GM18511 (cell line): ENCODE measurements around the gene USP17L10.
"Not testable (repeated sequence)": the region's sequence is repeated elsewhere in the genome, so short reads cannot be mapped to it uniquely, and the experiment has no call there.

Experiments used
- ATAC-seq: cut with Tn5 transposase; IDR thresholded peaks from one replicate; pipeline ENCODE4 v1.9.1; 2021; ENCODE audit warnings: mild to moderate bottlenecking, moderate library complexity; ENCODE audit not compliant: unreplicated experiment

Gene USP17L10, protein sequence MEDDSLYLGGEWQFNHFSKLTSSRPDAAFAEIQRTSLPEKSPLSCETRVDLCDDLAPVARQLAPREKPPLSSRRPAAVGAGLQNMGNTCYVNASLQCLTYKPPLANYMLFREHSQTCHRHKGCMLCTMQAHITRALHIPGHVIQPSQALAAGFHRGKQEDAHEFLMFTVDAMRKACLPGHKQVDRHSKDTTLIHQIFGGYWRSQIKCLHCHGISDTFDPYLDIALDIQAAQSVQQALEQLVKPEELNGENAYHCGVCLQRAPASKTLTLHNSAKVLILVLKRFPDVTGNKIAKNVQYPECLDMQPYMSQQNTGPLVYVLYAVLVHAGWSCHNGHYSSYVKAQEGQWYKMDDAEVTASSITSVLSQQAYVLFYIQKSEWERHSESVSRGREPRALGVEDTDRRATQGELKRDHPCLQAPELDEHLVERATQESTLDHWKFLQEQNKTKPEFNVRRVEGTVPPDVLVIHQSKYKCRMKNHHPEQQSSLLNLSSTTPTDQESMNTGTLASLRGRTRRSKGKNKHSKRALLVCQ

DNA sequence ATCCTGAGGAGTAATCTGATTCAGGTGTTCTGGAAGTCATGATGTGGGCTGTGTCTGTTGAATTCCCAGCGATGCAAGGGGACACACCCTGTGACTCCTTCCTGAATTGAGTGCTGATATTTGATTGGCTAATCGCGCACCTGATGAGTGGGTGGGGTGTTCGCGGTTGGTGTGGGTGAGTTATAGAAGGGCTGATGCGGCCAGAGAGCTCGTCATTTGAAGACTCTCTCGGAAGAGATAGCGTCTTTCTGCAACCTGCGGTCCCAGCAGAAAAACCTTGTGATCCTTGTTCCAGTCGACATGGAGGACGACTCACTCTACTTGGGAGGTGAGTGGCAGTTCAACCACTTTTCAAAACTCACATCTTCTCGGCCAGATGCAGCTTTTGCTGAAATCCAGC is at the start of gene USP17L10:
TSS of gene USP17L10 (plus strand) at position 301 of the 400 bp plus-strand sequence. CDS start at position 301, 0 bp downstream.
- ATAC-seq = not testable (repeated sequence)

GRCh38 chr4:9165990-9166389 is 44.5 kb upstream of the USP17L10 start:
- ATAC-seq = not testable (repeated sequence)

DNA sequence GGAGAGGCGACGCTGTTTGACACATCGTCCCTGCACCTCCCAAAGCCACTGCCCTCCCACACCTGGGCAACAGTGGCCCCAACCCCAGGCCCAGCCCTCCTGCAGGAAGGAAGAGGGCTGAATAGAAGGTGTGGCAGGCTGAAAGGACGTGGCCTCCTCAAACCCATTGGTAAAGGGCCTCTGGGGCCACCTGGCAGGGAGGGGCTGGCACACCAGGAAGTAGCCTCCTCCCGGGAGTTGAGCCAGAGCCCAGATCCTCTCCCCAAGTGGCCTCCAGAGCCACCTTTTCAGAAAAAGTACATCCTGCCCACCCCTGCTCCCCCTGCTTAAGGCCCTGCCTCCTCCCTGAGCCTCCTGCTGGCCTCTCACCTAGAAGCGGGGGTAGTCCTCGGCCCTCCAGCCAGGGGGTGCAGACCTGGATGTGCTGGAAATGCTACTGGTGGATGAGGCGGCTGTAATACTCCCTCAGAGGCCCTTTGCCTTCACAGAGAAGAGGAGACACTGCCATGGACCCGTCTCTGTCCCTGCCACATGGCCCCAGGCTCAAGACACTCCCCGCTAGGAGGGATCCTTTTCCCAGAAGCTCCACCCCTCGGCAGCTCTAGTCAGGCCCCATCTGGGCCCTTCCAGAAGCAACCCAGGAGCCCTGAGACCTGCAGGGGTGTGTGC is 40.5 kb upstream of the USP17L10 start, which contains the start of gene FAM90A26:
TSS of gene FAM90A26 (plus strand) at position 619 of the 669 bp plus-strand sequence. CDS start 2,764 bp downstream, outside the sequence.
- not testable (repeated sequence) for ATAC-seq

GRCh38 chr4:9214701-9215100 is 4.2 kb downstream of the USP17L10 start:
- ATAC-seq = not testable (repeated sequence)

GRCh38 chr4:9215105-9215504 is 4.6 kb downstream of the USP17L10 start, which contains the start of gene USP17L11:
Gene USP17L11 (plus strand): TSS chr4:9215405. CDS start chr4:9215405, 0 bp downstream.
- not testable (repeated sequence) for ATAC-seq

DNA sequence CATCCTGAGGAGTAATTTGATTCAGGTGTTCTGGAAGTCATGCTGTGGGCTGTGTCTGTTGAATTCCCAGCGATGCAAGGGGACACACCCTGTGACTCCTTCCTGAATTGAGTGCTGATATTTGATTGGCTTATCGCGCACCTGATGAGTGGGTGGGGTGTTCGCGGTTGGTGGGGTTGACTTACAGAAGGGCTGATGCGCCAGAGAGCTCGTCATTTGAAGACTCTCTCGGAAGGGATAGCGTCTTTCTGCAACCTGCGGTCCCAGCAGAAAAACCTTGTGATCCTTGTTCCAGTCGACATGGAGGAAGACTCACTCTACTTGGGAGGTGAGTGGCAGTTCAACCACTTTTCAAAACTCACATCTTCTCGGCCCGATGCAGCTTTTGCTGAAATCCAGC is 9.4 kb downstream of the USP17L10 start, which contains the start of gene USP17L12:
TSS of gene USP17L12 (plus strand) at position 301 of the 400 bp plus-strand sequence. CDS start at position 301, 0 bp downstream.
- not testable (repeated sequence) for ATAC-seq

GRCh38 chr4:9224596-9224995 is 14.1 kb downstream of the USP17L10 start, which contains the start of gene USP17L13:
Gene USP17L13 (plus strand): TSS chr4:9224896. CDS start chr4:9224896, 0 bp downstream.
- not testable (repeated sequence) for ATAC-seq

DNA sequence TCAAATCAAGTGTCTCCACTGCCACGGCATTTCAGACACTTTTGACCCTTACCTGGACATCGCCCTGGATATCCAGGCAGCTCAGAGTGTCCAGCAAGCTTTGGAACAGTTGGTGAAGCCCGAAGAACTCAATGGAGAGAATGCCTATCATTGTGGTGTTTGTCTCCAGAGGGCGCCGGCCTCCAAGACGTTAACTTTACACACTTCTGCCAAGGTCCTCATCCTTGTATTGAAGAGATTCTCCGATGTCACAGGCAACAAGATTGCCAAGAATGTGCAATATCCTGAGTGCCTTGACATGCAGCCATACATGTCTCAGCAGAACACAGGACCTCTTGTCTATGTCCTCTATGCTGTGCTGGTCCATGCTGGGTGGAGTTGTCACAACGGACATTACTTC is 19.8 kb downstream of the USP17L10 start:
- ATAC-seq = not testable (repeated sequence)

GRCh38 chr4:9234085-9234484 is 23.6 kb downstream of the USP17L10 start, which contains the start of gene USP17L15:
Gene USP17L15 (plus strand): TSS chr4:9234385. CDS start chr4:9234385, 0 bp downstream.
- not testable (repeated sequence) for ATAC-seq

DNA sequence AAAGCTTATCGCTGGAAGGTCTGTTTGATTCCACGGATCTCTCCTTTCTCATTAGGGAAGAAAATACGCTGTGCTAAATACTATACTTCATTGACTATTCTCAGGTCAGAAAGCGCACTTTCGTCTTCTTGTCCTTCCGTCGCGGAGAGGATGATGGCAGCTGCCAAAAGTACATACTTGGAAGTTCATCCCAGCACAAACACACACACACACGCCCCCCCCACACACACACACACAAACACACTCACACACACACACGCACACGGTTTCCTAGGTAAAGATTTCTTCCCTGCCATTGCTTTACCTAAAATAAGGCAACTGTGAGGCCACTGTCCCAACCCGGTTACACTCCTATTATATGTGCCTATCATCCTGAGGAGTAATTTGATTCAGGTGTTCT is 28.0 kb downstream of the USP17L10 start:
- not testable (repeated sequence) for ATAC-seq

- not testable (repeated sequence) for ATAC-seq
Measured at GRCh38 chr4:9243579-9243978, 33.1 kb downstream of the USP17L10 start, which contains the start of gene USP17L17. Gene USP17L17 (plus strand): TSS chr4:9243879. CDS start chr4:9243879, 0 bp downstream.

- not testable (repeated sequence) for ATAC-seq
Measured at GRCh38 chr4:9247953-9248680, 37.7 kb downstream of the USP17L10 start, which contains the start of gene USP17L18. Gene USP17L18 (plus strand): TSS chr4:9248630. CDS start chr4:9248630, 0 bp downstream.

- ATAC-seq = not testable (repeated sequence)
Measured at GRCh38 chr4:9253078-9253477, 42.6 kb downstream of the USP17L10 start, which contains the start of gene USP17L19. Gene USP17L19 (plus strand): TSS chr4:9253378. CDS start chr4:9253378, 0 bp downstream.

DNA sequence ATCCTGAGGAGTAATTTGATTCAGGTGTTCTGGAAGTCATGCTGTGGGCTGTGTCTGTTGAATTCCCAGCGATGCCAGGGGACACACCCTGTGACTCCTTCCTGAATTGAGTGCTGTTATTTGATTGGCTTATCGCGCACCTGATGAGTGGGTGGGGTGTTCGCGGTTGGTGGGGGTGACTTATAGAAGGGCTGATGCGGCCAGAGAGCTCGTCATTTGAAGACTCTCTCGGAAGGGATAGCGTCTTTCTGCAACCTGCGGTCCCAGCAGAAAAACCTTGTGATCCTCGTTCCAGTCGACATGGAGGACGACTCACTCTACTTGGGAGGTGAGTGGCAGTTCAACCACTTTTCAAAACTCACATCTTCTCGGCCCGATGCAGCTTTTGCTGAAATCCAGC is 47.4 kb downstream of the USP17L10 start, which contains the start of gene USP17L20:
TSS of gene USP17L20 (plus strand) at position 301 of the 400 bp plus-strand sequence. CDS start at position 301, 0 bp downstream.
- not testable (repeated sequence) for ATAC-seq
